Right lobe of liver (tissue), 6 donors: ENCODE measurements around the gene ZBTB12. TPM values are rescaled to one million over a fixed set of nuclear protein-coding genes. Genes with fewer than 3 reads are reported as not detected.

ENCODE experiments used
- ATAC-seq, 4 donors: fragments of 200-7000 bp; cut with Tn5 transposase; one replicate each; pipeline ENCODE4 v1.9.1; 2020; ENCODE audit warnings: mild to moderate bottlenecking in 4 of 4, moderate library complexity in 4 of 4
- DNase-seq, 3 donors: peaks; one replicate each; pipeline ENCODE4 v3.0.0-alpha.2; 2020
- H3K27ac ChIP-seq, 3 donors: fragments of 200-600 bp; one replicate each; pipeline ENCODE4 v1.8.0; 2022
- H3K27me3 ChIP-seq, 2 donors: fragments of 200-600 bp; one replicate each; pipeline ENCODE4 v1.8.0; 2022
- H3K36me3 ChIP-seq, 4 donors: fragments of 200-600 bp; sonication (generic) in 1 of 4; one replicate each; pipeline versions ENCODE4 v1.5.1 to v1.8.0; 2017 to 2022; ENCODE audit warnings: control low read depth in 1 of 4
- H3K4me1 ChIP-seq, 4 donors: fragments of 200-600 bp; sonication (generic) in 1 of 4; one replicate each; pipeline versions ENCODE4 v1.5.1 to v1.8.0; 2017 to 2022; ENCODE audit warnings: control low read depth in 1 of 4
- H3K4me3 ChIP-seq, 3 donors: fragments of 200-600 bp; one replicate each; pipeline ENCODE4 v1.8.0; 2022
- H3K9me3 ChIP-seq, 4 donors: fragments of 200-600 bp; sonication (generic) in 1 of 4; one replicate each; pipeline versions ENCODE4 v1.5.1 to v1.8.0; 2017 to 2022; ENCODE audit warnings: control low read depth in 1 of 4
- POLR2A ChIP-seq: fragments of 450-650 bp; IDR thresholded peaks from one replicate; pipeline ENCODE4 v1.6.1; 2017; ENCODE audit warnings: antibody characterized with exemption, mild to moderate bottlenecking
- WGBS: methylation state at CpG from one replicate; pipeline ENCODE4 v1.1.6; 2018; ENCODE audit warnings: low coverage, low lambda C conversion rate; ENCODE audit not compliant: insufficient coverage; ENCODE audit errors: missing lambda C conversion rate; 5-methylcytosine and 5-hydroxymethylcytosine counted together
- intact Hi-C, 2 donors: fragments of 100-400 bp; cut with DNase I; formaldehyde crosslinking; loops; one replicate each; pipeline versions ENCODE4 v1.11.2 to v1.14.1; 2022
- total RNA-seq, 6 experiments: library from RNA; depleted of rRNA in 2 of 6; stranded (reverse); fragments of >200 nt in 2 of 6; fragmentation: NEBNext Ultra II Directional in 3 of 6; extraction: Animal tissue kit (Norgen Biotek cat#: 25700) in 3 of 6; gene quantifications; one replicate each; pipeline versions ENCODE4 v1.1.0 to v1.2.4, GENCODE V29; 2016 to 2023
- TF ChIP-seq, protein P1 (sequence below), 4 donors: fragments of 200-600 bp in 3 of 4; fragments of 450-650 bp in 1 of 4; IDR thresholded peaks; one replicate each; pipeline versions ENCODE4 v1.5.1 to v1.8.0; 2016 to 2022; ENCODE audit warnings: antibody characterized with exemption in 4 of 4, mild to moderate bottlenecking in 2 of 4
- donor health status: DM: no; HTN: yes; CAD: no.
- donor health status: DM: no; HTN: no; CAD: no.
- donor health status: DM: no; HTN: no; CAD: no.
- donor health status: DM: no; HTN: yes; CAD: no.
- donor health status: DM: no; HTN: yes; CAD: no.

The ZBTB12 gene
- total RNA-seq, 6 experiments from 2014 or later, result 0.25 to 0.82 (median 0.51) TPM; not detected in 1

GRCh38 chr6:31878726-31879125 is 23.2 kb downstream of the ZBTB12 start, which contains the start of gene SLC44A4:
SLC44A4 (minus strand) TSS chr6:31878997; CDS start chr6:31878980, 17 bp downstream.
- WGBS, result 77% methylated on average over 16 of the region's 18 CpGs
- DNase-seq (no peak), ATAC-seq (no peak)
- no peak within 1 kb of the TSS for H3K27ac ChIP-seq
- intact Hi-C loops, result loop anchor here in 1 of 2 donors (10.0 kb wide), 1 partner anchor 204 kb away; no protein-coding TSS in a partner anchor
- peaks cover 0 to 19% (median 5%) of the 10 kb centered on the region in 4 donors for H3K36me3 ChIP-seq
- no peaks in the 10 kb centered on the region for H3K9me3 ChIP-seq
- H3K4me3 ChIP-seq, result no peak within 1 kb of the TSS
- no peak for TF ChIP-seq POLR2A
- TF ChIP-seq, protein P1, sequence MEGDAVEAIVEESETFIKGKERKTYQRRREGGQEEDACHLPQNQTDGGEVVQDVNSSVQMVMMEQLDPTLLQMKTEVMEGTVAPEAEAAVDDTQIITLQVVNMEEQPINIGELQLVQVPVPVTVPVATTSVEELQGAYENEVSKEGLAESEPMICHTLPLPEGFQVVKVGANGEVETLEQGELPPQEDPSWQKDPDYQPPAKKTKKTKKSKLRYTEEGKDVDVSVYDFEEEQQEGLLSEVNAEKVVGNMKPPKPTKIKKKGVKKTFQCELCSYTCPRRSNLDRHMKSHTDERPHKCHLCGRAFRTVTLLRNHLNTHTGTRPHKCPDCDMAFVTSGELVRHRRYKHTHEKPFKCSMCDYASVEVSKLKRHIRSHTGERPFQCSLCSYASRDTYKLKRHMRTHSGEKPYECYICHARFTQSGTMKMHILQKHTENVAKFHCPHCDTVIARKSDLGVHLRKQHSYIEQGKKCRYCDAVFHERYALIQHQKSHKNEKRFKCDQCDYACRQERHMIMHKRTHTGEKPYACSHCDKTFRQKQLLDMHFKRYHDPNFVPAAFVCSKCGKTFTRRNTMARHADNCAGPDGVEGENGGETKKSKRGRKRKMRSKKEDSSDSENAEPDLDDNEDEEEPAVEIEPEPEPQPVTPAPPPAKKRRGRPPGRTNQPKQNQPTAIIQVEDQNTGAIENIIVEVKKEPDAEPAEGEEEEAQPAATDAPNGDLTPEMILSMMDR (IDR thresholded peaks at IDR 0.05), result no peak
- no peaks in the 10 kb centered on the region for H3K27me3 ChIP-seq
- no peaks in the 10 kb centered on the region for H3K4me1 ChIP-seq

GRCh38 chr6:31878222-31878621 is 23.7 kb downstream of the ZBTB12 start:
- WGBS, result 63% methylated on average over 1 of the region's 3 CpGs
- H3K36me3 ChIP-seq, result peaks cover 0 to 19% (median 3%) of the 10 kb centered on the region in 4 donors

GRCh38 chr6:31877651-31878161 is 24.2 kb downstream of the ZBTB12 start:
- peak; percentile 28 to 45 (median 34) for ATAC-seq
- H3K4me3 ChIP-seq, result no peak overlapping the region
- H3K4me1 ChIP-seq, result no peaks in the 10 kb centered on the region
- no peaks in the 10 kb centered on the region for H3K27me3 ChIP-seq
- DNase-seq, result no peak
- 66% methylated on average over 3 of the region's 10 CpGs for WGBS
- no peak for TF ChIP-seq POLR2A
- TF ChIP-seq, protein P1 (IDR thresholded peaks at IDR 0.05), result no peak
- intact Hi-C loops, result loop anchor here in 1 of 2 donors (10.0 kb wide), 1 partner anchor 203 kb away; no protein-coding TSS in a partner anchor
- no peak overlapping the region for H3K27ac ChIP-seq
- peaks cover 0 to 18% (median under 1%) of the 10 kb centered on the region in 4 donors for H3K36me3 ChIP-seq
- H3K9me3 ChIP-seq, result no peaks in the 10 kb centered on the region

More at GRCh38 chr6:31878222-31878621, 23.7 kb downstream of the ZBTB12 start:
- no peak for ATAC-seq
- H3K4me1 ChIP-seq, result no peaks in the 10 kb centered on the region
- no peak overlapping the region for H3K4me3 ChIP-seq
- H3K27ac ChIP-seq, result no peak overlapping the region
- no peak for DNase-seq
- no peaks in the 10 kb centered on the region for H3K9me3 ChIP-seq
- no peak for TF ChIP-seq POLR2A
- TF ChIP-seq, protein P1 (IDR thresholded peaks at IDR 0.05), result no peak
- intact Hi-C loops, result loop anchor here in 1 of 2 donors (10.0 kb wide), 1 partner anchor 203 kb away; no protein-coding TSS in a partner anchor
- H3K27me3 ChIP-seq, result no peaks in the 10 kb centered on the region

DNA sequence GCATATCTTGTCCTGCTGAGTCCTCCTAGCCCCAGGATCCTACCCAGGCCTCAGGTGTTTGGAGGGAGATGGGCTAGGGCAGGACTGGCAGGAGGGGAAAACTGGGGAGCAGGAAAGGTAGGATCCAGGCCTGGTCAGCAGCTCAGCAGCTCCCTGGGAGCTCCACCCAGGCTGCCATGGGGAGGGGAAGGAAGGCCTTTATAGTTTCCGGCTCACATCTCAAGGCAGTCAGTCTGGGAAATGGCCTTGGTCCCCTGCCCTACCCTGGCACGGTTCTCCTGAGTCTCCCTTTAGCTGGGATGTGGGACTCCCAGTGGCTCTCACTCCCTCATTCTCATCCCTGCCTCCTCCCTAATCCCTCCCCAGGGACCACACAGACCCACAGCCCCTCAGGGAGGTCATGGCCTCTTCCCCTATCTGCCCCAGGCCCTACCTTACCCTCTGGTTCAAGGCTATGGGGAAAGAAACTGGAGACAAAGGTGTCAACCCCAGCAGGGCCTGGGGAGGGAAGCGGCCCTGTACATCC is 24.7 kb downstream of the ZBTB12 start:
- H3K9me3 ChIP-seq, result no peaks in the 10 kb centered on the region
- WGBS, result no CpG with 5 or more reads among the region's 3 CpGs
- no peak for TF ChIP-seq POLR2A
- TF ChIP-seq, protein P1 (IDR thresholded peaks at IDR 0.05), result no peak
- DNase-seq (no peak), ATAC-seq (peak; percentile 21 to 42 (median 36))
- H3K4me3 ChIP-seq, result no peak overlapping the region
- H3K4me1 ChIP-seq, result no peaks in the 10 kb centered on the region
- peaks cover 0 to 14% (median 0%) of the 10 kb centered on the region in 4 donors for H3K36me3 ChIP-seq
- H3K27ac ChIP-seq, result no peak overlapping the region
- intact Hi-C loops, result loop anchor here in 1 of 2 donors (10.0 kb wide), 1 partner anchor 202 kb away; no protein-coding TSS in a partner anchor
- H3K27me3 ChIP-seq, result no peaks in the 10 kb centered on the region
